Sigmoid colon (tissue), 4 donors: ENCODE data around the gene ADAM21.
"Not testable (repeated sequence)": the region's sequence is repeated elsewhere in the genome, so short reads cannot be mapped to it uniquely, and the experiment has no call there.

Experiments used
- CTCF ChIP-seq, 4 experiments: fragments of 450-650 bp in 3 of 4; fragments of 200-600 bp in 1 of 4; IDR thresholded peaks; one replicate each; pipeline ENCODE4 v1.5.1; 2016 to 2019; ENCODE audit warnings: antibody characterized with exemption in 4 of 4, mild to moderate bottlenecking in 3 of 4, moderate library complexity in 2 of 4
- EP300 ChIP-seq, 4 donors: sonication (generic); formaldehyde crosslinking; IDR thresholded peaks; one replicate each; pipeline ENCODE4 v1.6.1; 2017; ENCODE audit warnings: antibody characterized with exemption in 4 of 4
- POLR2A ChIP-seq, 2 donors: fragments of 450-650 bp; IDR thresholded peaks; one replicate each; pipeline ENCODE4 v1.6.1; 2016; ENCODE audit warnings: antibody characterized with exemption in 2 of 2, mild to moderate bottlenecking in 2 of 2, moderate library complexity in 2 of 2
- POLR2AphosphoS5 ChIP-seq, 4 donors: sonication (generic); formaldehyde crosslinking; IDR thresholded peaks; one replicate each; pipeline ENCODE4 v1.6.1; 2017; ENCODE audit warnings: antibody characterized with exemption in 4 of 4

GRCh38 chr14:70426555-70426954 lies 25.4 kb upstream of the ADAM21 start:
- TF ChIP-seq CTCF, POLR2A, POLR2AphosphoS5, EP300 (IDR thresholded peaks at IDR 0.05): not testable (repeated sequence)
